ENCODE measurements around the gene SOWAHC.

DNA sequence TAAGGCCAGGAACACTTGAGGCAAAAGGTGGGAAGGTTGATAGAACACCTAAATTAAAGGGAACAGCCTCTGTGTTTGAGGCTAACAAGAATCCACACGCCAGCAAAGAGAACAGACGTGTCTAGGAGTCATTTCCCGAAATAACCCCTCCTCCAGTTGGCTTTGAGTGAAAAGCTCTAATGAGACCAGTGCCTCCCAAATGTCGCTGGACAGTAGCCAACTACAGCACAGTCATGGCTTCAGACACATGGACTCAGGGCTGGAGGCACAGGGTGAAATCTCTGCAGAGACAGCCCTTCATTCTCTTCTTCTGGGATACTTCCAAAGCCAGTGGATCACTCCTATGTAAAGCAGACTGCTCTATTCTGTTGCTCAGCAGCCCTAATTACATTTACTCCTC, 49.6 kb downstream of the SOWAHC start:
- TF ChIP-seq, protein P1, sequence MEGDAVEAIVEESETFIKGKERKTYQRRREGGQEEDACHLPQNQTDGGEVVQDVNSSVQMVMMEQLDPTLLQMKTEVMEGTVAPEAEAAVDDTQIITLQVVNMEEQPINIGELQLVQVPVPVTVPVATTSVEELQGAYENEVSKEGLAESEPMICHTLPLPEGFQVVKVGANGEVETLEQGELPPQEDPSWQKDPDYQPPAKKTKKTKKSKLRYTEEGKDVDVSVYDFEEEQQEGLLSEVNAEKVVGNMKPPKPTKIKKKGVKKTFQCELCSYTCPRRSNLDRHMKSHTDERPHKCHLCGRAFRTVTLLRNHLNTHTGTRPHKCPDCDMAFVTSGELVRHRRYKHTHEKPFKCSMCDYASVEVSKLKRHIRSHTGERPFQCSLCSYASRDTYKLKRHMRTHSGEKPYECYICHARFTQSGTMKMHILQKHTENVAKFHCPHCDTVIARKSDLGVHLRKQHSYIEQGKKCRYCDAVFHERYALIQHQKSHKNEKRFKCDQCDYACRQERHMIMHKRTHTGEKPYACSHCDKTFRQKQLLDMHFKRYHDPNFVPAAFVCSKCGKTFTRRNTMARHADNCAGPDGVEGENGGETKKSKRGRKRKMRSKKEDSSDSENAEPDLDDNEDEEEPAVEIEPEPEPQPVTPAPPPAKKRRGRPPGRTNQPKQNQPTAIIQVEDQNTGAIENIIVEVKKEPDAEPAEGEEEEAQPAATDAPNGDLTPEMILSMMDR (IDR thresholded peaks at IDR 0.05): no peak
- TF ChIP-seq POLR2AphosphoS5 (IDR thresholded peaks at IDR 0.05; ENCODE audit: insufficient read depth in 1 of 2, low read depth in 1 of 2): no peak
- TF ChIP-seq POLR2A (IDR thresholded peaks at IDR 0.05): no peak
